Measurements from ENCODE around the gene ZNF236.
"Not testable (repeated sequence)": the region's sequence is repeated elsewhere in the genome, so short reads cannot be mapped to it uniquely, and the experiment has no call there.

The ZNF236 gene

DNA sequence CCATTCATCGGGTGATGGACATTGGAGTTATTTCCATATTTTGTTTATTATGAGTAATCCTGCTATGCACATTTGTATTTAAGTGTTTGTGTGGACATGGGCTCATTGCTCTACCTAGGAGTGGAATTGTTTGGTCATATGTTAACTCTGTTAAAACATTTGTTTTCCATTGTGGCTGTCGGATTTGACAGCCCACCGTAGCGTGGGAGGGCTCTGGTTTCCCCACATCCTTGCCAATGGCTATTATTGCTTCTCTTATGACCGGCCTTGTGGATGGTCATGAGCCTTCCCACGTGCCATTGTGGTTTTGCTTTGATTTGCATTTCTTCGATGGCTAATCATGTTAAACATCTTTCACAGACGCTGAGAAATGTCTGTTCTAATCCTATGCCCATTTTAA is 92.0 kb downstream of the ZNF236 start:
- FAIRE-seq, result no peak

DNA sequence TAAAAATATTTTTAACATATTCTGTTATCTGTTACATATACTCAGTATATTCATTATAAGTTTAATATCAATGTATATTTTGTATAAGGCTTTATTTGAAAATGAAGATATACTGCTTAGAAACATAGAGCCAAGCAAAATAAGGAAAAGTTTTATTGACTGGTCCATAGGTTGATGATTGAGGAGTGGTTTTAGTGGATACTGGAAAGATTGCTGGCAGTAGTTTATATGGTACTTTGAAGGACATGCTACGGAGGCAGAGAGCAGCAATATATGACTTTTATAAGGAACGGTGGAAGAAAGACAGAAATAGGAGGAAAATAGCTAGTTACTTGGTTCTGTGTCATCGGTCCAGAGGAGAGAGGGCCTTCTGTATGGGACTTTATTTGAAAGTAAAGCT is 92.4 kb downstream of the ZNF236 start:
- FAIRE-seq, result no peak

DNA sequence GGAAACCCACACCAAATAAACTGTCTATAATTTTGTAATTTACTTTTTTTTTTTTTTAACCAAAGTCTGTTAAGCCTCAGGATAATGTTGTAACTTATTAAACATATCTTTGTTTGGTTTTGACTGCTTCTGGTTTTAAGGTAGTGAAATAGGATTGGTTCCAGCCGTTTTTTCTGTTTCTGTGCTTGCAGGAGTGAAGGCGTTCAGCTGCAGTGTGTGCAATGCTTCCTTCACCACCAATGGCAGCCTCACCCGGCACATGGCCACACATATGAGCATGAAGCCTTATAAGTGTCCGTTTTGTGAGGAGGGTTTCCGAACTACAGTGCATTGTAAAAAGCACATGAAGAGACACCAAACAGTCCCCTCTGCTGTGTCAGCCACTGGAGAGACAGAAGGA is 93.1 kb downstream of the ZNF236 start:
- FAIRE-seq, result no peak

DNA sequence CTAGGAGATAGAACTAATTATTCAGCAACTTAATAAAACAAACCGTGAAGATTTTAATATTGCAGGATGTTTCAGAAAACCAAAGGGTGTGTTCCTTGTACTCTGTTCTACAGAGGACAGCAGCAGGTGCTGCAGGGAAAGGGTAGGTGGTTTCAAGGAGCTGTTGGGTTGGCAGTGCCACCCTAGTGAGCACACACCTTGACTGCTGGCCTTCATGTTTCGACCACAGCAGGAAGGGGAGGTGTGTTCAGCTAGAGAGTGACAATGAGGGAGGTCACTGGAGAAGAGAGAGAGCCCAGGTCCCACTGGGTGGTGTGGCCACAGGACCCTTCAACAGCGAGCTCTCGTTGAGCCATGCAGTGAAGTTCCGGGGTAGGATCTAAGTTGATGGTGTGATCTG is 98.6 kb downstream of the ZNF236 start:
- FAIRE-seq, result no peak

DNA sequence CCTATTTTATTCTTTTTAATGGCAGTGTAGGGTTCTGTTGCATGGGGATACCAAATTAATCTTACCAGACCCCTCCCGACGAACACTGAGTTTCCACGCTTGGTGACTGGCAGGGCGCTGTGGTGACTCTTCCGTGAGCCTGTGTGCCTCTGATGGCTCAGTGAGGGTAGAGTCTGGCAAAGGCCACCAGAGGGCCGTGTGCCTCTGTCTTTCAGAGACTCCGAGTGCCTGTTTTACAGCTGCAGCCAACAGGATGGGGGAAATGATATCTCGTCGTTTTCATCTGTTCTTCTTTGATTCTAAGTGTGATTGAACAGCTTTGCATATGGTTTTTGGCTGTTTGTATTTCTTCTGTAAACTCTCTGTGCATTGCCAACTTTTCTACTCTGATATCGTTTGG is 99.8 kb downstream of the ZNF236 start:
- no peak for FAIRE-seq

DNA sequence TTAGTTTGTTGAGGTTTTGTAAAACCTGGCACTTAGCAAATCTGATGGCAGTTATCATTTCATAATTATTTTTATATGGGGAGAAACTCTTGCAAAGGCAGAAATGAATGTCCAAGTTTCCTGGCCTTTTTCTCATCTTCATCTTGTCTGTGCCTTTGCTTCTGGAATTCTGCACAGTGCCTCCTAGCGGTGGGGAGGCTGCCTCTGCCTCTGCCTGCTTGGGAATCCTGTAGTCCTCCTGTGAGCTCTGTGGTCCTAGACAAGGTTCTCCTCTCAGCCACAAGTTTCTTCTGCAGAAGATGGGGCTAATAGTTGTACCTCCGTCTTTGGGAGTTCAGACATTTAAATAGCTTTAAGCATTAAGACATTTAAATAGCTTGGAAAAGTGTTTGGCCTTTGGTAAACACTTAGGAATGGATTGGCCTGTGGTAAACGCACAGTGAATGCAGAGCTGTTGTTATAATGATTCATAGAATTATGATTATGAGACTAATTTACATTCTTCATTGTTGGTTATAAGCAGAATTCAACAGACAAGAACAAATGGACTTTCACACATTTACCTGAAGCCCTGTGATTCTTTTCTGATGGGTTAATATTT is 101.2 kb downstream of the ZNF236 start:
- FAIRE-seq, result no peak

DNA sequence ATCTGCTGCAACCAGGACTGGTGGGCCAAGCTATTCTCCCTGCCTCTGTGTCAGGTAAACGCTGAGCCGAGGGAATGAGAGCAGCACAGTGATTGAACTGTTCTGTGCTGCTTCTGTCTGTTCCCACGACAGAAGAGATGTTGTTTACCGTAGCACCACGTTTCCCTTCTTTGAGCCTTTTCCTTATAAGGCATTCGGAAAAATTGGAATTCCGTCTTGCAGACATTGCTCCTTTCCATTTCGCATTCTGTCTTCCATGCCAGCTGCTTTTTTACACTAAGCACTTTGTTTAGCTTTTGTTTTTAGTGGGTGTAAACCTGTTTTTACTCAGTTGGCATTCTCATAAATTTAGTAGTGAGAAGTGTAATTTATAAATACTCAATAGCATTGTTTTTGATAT is 103.1 kb downstream of the ZNF236 start:
- no peak for FAIRE-seq

DNA sequence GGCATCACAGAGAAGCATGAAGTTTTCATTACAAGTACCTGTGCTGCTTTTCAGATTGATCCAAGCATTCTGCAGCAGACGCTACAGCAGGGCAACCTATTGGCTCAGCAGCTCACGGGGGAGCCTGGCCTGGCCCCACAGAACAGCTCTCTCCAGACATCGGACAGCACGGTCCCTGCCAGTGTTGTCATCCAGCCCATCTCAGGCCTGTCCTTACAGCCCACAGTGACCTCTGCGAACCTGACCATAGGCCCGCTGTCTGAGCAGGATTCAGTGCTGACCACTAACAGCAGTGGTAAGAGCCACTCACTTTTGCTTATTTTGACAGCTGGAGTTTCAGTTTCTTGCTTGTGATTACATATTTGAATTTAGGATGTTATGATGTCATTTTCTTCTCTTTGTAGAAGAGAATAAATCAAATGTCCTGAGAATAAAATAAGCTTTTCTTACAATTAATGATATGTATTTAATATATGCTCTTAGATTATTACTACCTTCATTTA is 104.9 kb downstream of the ZNF236 start:
- FAIRE-seq, result no peak

DNA sequence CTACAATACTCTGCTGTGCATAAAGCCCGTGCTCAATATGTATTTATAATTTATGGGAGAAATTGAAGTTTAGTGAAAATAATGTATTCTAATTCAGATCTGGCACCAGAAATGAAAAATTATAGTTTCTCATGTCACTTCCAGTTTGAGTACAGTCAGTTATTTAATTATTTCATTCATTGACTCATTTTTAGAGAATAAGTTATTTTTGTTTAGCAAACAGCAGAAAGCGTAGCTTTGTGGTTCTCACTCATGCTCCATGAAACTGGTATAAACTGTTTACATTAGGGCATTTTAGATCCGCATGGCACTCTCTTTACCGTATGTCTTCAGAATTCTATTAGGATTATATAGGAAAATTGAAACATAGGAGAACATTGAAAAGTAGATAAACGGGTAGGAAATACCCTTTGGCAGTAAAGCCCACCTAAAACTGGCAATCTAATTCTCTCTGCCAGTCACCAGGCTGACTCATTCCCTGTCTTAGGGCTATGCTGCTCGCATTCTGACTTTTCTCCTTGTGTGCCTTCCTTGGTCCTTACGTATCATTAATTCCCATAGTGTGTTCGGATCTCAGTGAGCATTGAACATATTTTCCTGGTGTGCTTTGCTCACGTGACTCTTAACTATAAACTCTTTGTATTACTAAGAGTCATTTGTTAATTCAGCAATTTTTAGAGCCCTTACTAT is 106.0 kb downstream of the ZNF236 start:
- no peak for FAIRE-seq

DNA sequence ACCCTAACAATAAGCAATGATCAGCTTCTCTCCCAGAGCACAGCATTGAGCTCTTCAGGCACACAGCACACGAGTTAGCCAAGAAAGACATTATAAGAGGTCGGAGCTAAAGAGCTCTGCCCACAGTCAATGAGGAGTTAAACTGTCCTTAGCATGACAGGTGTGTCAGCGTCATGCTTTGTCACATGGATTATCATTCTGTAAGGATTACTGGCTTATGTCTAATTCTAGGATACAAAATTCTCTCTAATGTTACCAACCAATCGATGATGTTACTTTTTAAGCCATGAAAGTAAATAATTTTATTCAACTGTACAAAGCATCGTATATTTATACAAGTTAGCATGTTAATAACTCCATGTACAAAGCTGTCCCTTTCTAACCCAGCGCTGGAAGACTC is 108.8 kb downstream of the ZNF236 start:
- FAIRE-seq, result no peak

DNA sequence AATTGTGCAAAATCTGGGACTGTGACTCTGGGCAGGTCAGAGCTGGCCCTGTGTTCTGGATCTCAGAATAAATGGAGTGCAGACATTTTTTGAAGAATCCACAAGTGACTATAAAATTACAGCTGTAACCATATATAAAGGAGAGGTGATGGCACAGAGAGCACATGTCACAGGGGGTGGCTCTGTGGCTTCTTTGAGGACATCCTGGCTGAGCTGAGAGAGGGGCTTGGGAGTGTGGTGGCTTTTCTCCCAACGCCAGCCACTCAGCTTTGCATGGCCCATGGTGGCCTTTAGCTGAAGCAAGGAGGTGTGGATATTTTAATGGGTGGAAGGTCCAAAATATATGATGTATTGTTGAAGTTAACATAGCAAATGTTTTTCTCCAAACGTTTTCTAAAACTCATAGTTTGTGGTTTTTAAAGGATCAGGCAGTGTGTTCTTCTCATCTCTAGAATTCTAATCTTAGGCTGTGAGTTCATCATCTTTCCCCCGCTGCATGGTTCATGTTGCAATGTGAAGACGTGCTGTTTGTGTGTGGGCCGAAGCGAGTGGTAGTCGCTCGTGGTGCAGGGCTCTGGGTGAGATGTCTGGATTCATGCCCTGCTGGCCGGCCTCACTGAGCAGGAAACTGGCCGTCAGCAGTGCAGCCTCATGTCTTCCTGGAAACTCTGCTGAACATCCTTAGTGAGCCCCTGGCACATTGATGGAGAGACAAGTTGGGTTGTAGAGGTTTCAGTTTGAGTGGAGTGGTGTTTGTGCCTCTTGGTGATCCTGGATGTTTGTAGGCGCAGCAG is 109.9 kb downstream of the ZNF236 start:
- no peak for FAIRE-seq

DNA sequence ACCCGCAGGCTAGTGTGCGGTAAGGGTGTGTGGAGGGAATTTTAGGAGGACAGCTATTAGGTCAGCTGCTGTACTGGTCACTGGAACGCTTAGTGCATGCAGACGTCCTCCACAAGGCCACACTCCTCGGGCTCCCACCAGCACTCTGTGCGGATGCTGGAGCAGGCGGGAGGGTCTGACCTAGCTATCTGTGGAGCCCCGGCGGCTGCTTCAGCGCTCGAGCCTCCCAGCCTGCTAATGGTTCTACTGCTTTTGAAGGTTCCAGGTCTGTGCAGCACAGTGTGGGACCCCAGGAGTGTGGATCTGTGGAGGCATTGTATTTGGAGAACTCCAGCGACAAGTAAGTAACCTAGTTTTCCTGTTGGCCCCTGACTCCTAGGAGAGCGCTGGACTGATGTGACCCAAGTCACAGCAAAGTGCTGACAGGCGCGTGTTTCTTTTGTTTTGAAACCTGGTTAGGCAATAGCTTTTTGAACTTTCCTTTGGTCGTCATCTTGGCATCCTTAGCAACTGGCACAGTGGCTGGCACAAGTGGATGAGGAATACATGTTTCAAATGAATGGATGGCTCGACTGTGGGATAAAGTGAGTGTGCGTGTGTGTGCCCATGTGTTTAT is 113.5 kb downstream of the ZNF236 start:
- no peak for FAIRE-seq

DNA sequence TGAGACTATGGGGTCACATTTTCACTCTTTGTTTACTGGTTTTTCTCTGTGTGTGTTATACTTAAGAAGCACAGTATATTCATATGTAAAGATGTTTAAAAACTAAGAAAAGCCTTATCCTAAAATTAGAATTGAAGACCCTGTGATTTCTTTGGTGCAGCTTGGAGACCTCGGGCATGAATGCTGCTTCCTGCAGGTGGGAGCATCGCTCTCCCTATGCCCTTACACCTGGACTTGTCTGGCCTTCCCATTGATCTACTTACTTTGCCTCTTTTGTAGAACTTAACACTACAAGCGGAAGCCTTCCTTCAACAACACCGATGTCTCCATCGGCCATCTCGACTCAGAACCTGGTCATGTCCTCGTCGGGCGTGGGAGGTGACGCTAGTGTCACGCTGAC is 114.5 kb downstream of the ZNF236 start:
- FAIRE-seq, result no peak

DNA sequence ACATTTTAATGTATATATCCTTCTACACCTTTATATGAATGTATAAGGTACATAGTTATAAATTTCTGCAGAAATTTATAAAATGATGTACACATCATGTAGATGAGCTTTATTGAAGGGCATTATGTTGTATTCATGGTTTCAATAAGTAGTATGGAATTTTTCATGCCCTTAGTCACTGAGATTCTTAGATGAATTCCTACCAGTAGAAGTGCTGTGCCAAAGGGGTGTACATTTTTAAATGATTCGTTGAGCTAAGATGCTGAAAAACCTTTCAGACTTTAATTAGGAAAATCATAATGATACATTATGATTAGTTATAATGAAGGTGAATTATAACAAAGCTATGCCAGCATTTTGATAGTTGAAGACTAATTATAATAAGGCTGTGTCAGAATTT is 115.2 kb downstream of the ZNF236 start:
- FAIRE-seq, result no peak

DNA sequence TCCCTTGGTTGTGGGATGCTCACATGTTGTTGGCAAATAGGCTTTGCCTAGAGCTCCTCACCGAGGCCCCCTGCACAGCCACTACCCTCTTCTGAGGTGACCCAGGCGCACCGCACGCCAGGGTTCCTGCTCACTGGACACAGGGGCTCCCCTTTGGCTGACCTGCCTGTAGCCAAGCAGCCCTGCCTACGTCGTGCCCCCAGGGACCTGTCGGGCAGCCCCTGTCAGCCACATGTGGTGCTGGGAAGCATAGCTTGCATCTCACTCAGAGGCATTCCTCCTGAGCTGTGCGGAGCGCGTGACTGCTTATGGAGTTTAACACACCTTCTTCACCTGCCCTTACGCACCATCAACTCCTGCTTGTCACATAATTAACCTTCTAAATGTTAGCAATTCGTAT is 116.3 kb downstream of the ZNF236 start:
- FAIRE-seq, result no peak

DNA sequence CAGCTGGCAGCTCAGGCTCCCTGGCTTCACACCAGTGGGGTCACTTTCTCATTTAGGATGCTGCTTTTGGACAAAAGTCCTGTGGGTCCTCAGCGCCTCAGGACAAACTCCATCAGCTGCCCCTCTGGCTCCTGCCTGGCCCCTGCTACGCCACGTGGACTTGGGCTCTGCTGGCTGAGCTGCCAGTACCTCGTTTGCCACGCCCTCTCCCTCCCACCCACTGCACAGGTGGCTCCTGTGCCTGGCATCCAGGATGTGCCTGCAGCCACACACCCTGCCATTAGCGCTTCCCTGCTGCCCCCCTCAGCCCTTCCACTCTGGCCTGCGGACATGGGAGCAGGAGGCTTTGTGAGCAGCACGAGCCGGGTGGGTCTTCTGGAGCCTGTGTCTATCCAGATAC is 118.9 kb downstream of the ZNF236 start:
- FAIRE-seq, result no peak

DNA sequence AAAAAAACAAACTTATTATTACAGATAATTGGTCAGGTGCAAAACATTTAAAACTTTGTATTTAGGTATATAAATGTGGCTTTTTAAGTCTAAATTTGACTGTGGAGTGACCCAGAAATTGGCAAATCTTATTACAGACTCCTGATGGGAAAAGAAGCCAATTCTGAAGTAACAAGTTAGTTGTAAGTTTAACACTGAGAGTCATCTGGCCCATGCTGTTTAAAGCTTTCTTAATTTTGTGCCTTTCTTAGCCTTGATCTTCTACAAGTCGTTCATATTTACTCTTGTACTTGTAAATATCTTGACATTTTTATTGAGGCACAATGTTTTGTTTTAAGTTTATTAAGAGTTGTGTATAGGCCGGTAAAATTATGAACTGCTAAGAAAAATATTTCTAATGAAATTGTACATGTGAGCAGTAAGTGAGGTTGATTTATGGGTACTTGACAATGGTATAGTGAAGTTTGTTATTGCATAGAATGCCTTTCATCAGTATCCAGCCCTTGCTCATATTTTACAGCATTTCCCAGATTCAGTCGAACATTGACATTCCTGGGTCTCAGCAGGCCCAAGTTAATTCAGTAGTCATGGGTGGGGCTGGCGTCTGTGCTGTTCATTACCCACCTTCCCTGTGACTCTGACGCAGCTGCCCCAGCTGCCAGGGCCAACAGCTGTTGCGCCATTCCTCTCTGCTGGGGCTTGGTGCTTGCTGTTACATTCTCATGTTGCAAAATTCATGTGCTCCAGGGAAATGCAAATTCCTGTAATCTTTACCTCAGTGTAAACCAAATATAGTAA is 121.4 kb downstream of the ZNF236 start:
- no peak for FAIRE-seq

DNA sequence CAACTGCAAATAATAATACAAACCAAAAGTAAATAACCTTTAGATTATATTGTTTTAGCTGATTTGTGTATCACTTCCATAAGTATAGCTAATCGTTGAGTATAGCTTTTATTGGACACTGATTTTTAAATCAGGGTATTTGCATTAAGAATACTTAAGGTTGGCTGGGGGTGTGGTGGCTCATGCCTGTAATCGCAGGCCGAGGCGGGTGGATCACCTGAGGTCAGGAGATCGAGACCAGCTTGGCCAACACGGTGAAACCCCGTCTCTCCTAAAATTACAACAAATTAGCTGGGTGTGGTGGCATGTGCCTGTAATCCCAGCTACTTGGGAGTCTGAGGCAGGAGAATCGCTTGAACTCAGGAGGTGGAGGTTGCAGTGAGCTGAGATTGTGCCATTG is 122.0 kb downstream of the ZNF236 start:
- FAIRE-seq, result not testable (repeated sequence)

DNA sequence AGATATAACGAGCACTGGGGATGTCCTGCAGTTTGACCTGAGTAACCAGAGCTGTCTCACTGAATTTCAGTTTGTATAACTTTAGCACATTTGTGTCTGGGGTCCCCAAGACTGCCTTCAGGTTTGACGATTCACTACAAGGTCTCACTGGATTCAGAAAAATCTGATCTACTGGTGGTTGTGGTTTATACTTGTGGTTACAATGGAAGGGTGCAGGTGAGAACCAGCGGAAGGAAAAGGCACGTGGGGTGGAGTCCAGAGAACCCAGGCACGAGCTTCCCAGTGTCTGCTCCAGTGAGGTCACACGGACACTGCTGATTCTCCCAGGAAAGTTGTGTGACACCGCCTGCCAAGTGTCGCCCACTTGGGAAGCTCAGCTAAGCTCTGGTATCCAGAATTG is 126.0 kb downstream of the ZNF236 start:
- FAIRE-seq, result no peak

DNA sequence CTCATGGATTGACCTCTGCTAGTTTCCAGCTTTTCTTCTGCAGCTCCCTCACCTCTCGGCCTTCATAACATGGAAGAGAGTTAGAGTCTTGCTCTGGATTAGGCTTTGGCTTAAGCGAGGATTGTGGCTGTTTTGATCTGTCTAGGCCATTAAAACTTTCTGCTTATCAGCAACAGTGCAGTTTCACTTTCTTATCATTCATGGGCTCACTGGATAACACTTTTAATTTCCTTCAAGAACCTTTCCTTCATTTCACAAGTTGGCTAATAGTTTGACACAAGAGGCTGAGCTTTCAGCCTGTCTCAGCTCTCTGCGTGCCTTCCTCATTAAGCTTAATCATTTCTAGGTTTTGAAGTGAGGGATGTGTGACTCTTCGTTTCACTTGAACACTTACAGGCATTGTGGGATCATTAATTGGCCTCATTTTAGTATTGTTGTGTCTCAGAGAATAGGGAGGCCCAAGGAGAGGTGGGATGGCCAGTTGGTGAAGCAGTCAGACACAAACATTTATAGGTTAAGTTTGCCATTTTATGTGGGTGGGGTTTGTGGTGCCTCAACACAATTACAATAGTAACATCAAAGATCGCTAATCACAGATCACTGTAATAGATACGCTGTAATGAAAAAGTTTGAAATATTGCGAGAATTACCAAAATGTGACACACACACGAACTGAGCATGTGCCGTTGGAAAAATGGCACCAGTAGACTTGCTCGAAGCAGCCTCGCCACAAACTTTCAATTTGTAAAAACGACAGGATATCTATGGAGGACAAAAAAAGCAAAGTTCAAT is 129.3 kb downstream of the ZNF236 start:
- no peak for FAIRE-seq

DNA sequence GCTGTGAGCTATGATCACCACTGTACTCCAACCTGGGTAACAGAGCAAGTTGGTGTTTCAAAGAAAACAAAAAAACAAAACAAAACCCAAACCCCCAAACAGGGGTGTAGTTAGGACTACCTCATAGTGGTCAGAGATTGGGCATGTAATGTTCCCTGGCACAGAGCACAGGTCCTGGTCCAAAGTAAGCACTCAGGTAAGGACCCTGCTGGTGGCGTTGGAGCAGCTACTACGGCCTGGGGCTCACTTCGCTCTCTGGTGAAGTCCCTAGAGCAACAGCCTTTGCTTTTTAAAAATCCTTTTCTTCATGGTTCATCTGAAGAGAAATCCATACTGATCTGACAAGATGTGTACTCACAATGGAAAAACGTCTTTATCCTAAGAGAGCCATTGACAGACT is 130.4 kb downstream of the ZNF236 start:
- FAIRE-seq, result no peak

DNA sequence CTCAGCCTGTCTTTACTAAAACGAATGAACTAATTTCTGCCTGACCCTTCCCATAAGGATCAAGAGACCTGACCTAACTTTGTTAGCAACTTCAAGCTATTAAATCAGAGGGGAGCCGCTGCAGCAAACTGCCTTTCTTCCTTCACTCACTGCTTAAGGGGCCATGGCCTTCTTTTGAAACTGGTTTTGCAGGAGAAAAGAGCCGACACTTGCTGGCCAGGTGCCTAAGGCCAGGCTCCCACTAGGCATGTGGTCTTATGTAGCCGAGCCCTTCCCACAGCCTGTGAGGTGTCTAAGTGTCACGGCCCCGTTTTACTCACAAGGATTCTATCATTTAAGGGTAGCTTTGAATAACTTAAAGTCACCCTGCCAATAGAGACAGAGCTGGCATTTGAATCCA is 130.8 kb downstream of the ZNF236 start:
- FAIRE-seq, result no peak

Measured in colon (tissue), 2 donors.